ENCODE results near the gene CEP63.
A peak's percentile ranks its signal among the peaks of the same experiment; 100 is the strongest.
"Not testable (repeated sequence)": the region's sequence is repeated elsewhere in the genome, so short reads cannot be mapped to it uniquely, and the experiment has no call there.

Gene CEP63

GRCh38 chr3:134522541-134522940 lies 36.7 kb downstream of the CEP63 start:
- DNase-seq: no peak

- no peak for DNase-seq
These were observed 39.4 kb downstream of the CEP63 start for GRCh38 chr3:134525293-134525692.

GRCh38 chr3:134526319-134526718 lies 40.5 kb downstream of the CEP63 start:
- DNase-seq: no peak

- DNase-seq: peak; percentile 30
These were observed 41.2 kb downstream of the CEP63 start for GRCh38 chr3:134527037-134527436.

GRCh38 chr3:134527538-134528186 lies 41.8 kb downstream of the CEP63 start:
- no peak for DNase-seq

- DNase-seq: no peak
These were observed 47.6 kb downstream of the CEP63 start for GRCh38 chr3:134533493-134533892.

GRCh38 chr3:134535186-134535970 lies 49.5 kb downstream of the CEP63 start:
- DNase-seq: peak; percentile 75

- DNase-seq: peak; percentile 7
These were observed 50.9 kb downstream of the CEP63 start for GRCh38 chr3:134536781-134537180.

- DNase-seq: peak; percentile 47
These were observed 56.6 kb downstream of the CEP63 start for GRCh38 chr3:134542287-134542958.

- peak; percentile 12 for DNase-seq
These were observed 57.3 kb downstream of the CEP63 start for GRCh38 chr3:134543113-134543512.

GRCh38 chr3:134544316-134544715 lies 58.5 kb downstream of the CEP63 start:
- DNase-seq: peak; percentile 73

GRCh38 chr3:134544783-134545182 lies 58.9 kb downstream of the CEP63 start:
- DNase-seq: not testable (repeated sequence)

- DNase-seq: no peak
These were observed 60.0 kb downstream of the CEP63 start for GRCh38 chr3:134545818-134546217.

GRCh38 chr3:134552784-134553183 lies 66.9 kb downstream of the CEP63 start:
- DNase-seq: no peak

GRCh38 chr3:134559591-134559990 lies 73.7 kb downstream of the CEP63 start:
- DNase-seq: peak; percentile 16

GRCh38 chr3:134562055-134562454 lies 76.2 kb downstream of the CEP63 start:
- DNase-seq: no peak

GRCh38 chr3:134563601-134564000 lies 77.7 kb downstream of the CEP63 start:
- no peak for DNase-seq

- no peak for DNase-seq
These were observed 79.1 kb downstream of the CEP63 start for GRCh38 chr3:134564991-134565390.

- no peak for DNase-seq
These were observed 81.7 kb downstream of the CEP63 start for GRCh38 chr3:134567605-134568004.

- DNase-seq: no peak
These were observed 82.9 kb downstream of the CEP63 start for GRCh38 chr3:134568790-134569189.

GRCh38 chr3:134569899-134570298 lies 84.0 kb downstream of the CEP63 start:
- not testable (repeated sequence) for DNase-seq

- DNase-seq: no peak
These were observed 90.6 kb downstream of the CEP63 start for GRCh38 chr3:134576426-134576825.

- no peak for DNase-seq
These were observed 91.0 kb downstream of the CEP63 start for GRCh38 chr3:134576831-134577230.

- DNase-seq: peak; percentile 4
These were observed 93.3 kb downstream of the CEP63 start for GRCh38 chr3:134579141-134579665.

All from OCI-M1 (cell line).